H9 (cell line): ENCODE results near the gene DELE1. TPM values are rescaled to one million over a fixed set of nuclear protein-coding genes. Genes with fewer than 3 reads are reported as not detected.
A peak's percentile ranks its signal among the peaks of the same experiment; 100 is the strongest.

Experiments
- DNase-seq: peaks from one replicate; pipeline ENCODE4 v3.0.0-alpha.2; 2017
- H2AFZ ChIP-seq: one replicate; pipeline ENCODE4 v1.6.1; 2013; ENCODE audit warnings: mild to moderate bottlenecking, low read length, control low read depth, moderate library complexity
- H2AK5ac ChIP-seq: 2 replicates; pipeline ENCODE4 v1.6.1; 2013; ENCODE audit warnings: low read length, control low read depth, mixed read lengths; ENCODE audit not compliant: insufficient read length
- H2BK120ac ChIP-seq: one replicate; pipeline ENCODE4 v1.6.1; 2013; ENCODE audit warnings: low read depth, mild to moderate bottlenecking, low read length, control low read depth, inconsistent platforms; ENCODE audit not compliant: poor library complexity, severe bottlenecking
- H2BK12ac ChIP-seq: 2 replicates; pipeline ENCODE4 v1.6.1; 2013; ENCODE audit warnings: low read length, control low read depth, mixed read lengths, low read depth; ENCODE audit not compliant: insufficient read length
- H2BK15ac ChIP-seq: 2 replicates; pipeline ENCODE4 v1.6.1; 2013; ENCODE audit warnings: low read depth, low read length, control low read depth
- H2BK20ac ChIP-seq: one replicate; pipeline ENCODE4 v1.6.1; 2013; ENCODE audit warnings: low read depth, mild to moderate bottlenecking, low read length, control low read depth, inconsistent platforms; ENCODE audit not compliant: poor library complexity, severe bottlenecking
- H2BK5ac ChIP-seq: 2 replicates; pipeline ENCODE4 v1.6.1; 2013; ENCODE audit warnings: low read length, control low read depth, mixed read lengths; ENCODE audit not compliant: insufficient read length
- H3K14ac ChIP-seq: 2 replicates; pipeline ENCODE4 v1.6.1; 2013; ENCODE audit warnings: low read length, control low read depth; ENCODE audit not compliant: insufficient read depth
- H3K18ac ChIP-seq: 2 replicates; pipeline ENCODE4 v1.6.1; 2013; ENCODE audit warnings: low read depth, mild to moderate bottlenecking, mixed read lengths, low read length, control low read depth; ENCODE audit not compliant: insufficient read length
- H3K23ac ChIP-seq: 2 replicates; pipeline ENCODE4 v1.6.1; 2013; ENCODE audit warnings: low read length, control low read depth, mixed read lengths, low read depth; ENCODE audit not compliant: insufficient read length
- H3K23me2 ChIP-seq: 2 replicates; pipeline ENCODE4 v1.6.1; 2013; ENCODE audit warnings: low read depth, mild to moderate bottlenecking, mixed read lengths, low read length, control low read depth; ENCODE audit not compliant: insufficient read length, poor library complexity, severe bottlenecking
- H3K27ac ChIP-seq: 2 replicates; pipeline ENCODE4 v1.5.1; 2013; ENCODE audit warnings: low read length, control low read depth, mixed read lengths, low read depth; ENCODE audit not compliant: insufficient read length
- H3K27me3 ChIP-seq: 2 replicates; pipeline ENCODE4 v1.6.1; 2013; ENCODE audit warnings: low read length, control low read depth, inconsistent platforms; ENCODE audit not compliant: insufficient read depth
- H3K4ac ChIP-seq: 2 replicates; pipeline ENCODE4 v1.6.1; 2013; ENCODE audit warnings: low read depth, mild to moderate bottlenecking, control low read depth, inconsistent platforms, low read length, moderate library complexity
- H3K4me1 ChIP-seq: 2 replicates; pipeline ENCODE4 v1.6.1; 2013; ENCODE audit warnings: low read length, control low read depth, inconsistent platforms; ENCODE audit not compliant: insufficient read depth
- H3K4me2 ChIP-seq: 2 replicates; pipeline ENCODE4 v1.6.1; 2013; ENCODE audit warnings: low read length, control low read depth, mixed read lengths; ENCODE audit not compliant: insufficient read length, insufficient read depth
- H3K56ac ChIP-seq: 2 replicates; pipeline ENCODE4 v1.6.1; 2013; ENCODE audit warnings: low read depth, mild to moderate bottlenecking, mixed read lengths, low read length, control low read depth; ENCODE audit not compliant: insufficient read length
- H3K79me1 ChIP-seq: 2 replicates; pipeline ENCODE4 v1.6.1; 2013; ENCODE audit warnings: low read depth, mild to moderate bottlenecking, moderate library complexity, low read length, control low read depth, inconsistent platforms; ENCODE audit not compliant: insufficient read depth, poor library complexity, severe bottlenecking
- H3K79me2 ChIP-seq: 2 replicates; pipeline ENCODE4 v1.6.1; 2013; ENCODE audit warnings: low read length, control low read depth, inconsistent platforms; ENCODE audit not compliant: insufficient read depth
- H3K9ac ChIP-seq: 2 replicates; pipeline ENCODE4 v1.6.1; 2013; ENCODE audit warnings: low read length, control low read depth, mixed read lengths; ENCODE audit not compliant: insufficient read length; ENCODE audit errors: extremely low read depth
- H3K9me3 ChIP-seq: one replicate; pipeline ENCODE4 v1.6.1; 2013; ENCODE audit warnings: low read depth, low read length, inconsistent platforms; ENCODE audit not compliant: control insufficient read depth
- H3T11ph ChIP-seq: one replicate; pipeline ENCODE4 v1.6.1; 2013; ENCODE audit warnings: mild to moderate bottlenecking, low read length, control low read depth, inconsistent platforms
- H4K20me1 ChIP-seq: one replicate; pipeline ENCODE4 v1.6.1; 2013; ENCODE audit not compliant: control insufficient read depth, insufficient read length, insufficient read depth
- H4K5ac ChIP-seq: 2 replicates; pipeline ENCODE4 v1.6.1; 2013; ENCODE audit warnings: low read depth, mild to moderate bottlenecking, mixed read lengths, low read length, control low read depth; ENCODE audit not compliant: insufficient read length
- H4K8ac ChIP-seq: replicated peaks from 2 replicates; pipeline ENCODE4 v1.6.1; 2013; ENCODE audit warnings: low read length, control low read depth, mixed read lengths, low read depth; ENCODE audit not compliant: insufficient read length
- H4K91ac ChIP-seq: 2 replicates; pipeline ENCODE4 v1.6.1; 2013; ENCODE audit warnings: low read depth, mild to moderate bottlenecking, moderate library complexity, mixed read lengths, low read length, control low read depth; ENCODE audit not compliant: insufficient read length
- H3K27ac Mint-ChIP-seq, 3 experiments: 2 replicates in 2 of 3; 3 replicates in 1 of 3; pipeline ENCODE4 v1.8.0; 2020 to 2021; ENCODE audit warnings: mixed read lengths in 3 of 3, mild to moderate bottlenecking in 1 of 3, moderate library complexity in 1 of 3
- H3K27me3 Mint-ChIP-seq: 2 replicates; pipeline ENCODE4 v1.8.0; 2021; ENCODE audit warnings: low read depth, mild to moderate bottlenecking, moderate library complexity, mixed read lengths
- H3K36me3 Mint-ChIP-seq, 3 experiments: 2 replicates in 2 of 3; 3 replicates in 1 of 3; pipeline ENCODE4 v1.8.0; 2020 to 2021; ENCODE audit warnings: low read depth in 3 of 3, mixed read lengths in 3 of 3; ENCODE audit not compliant: insufficient read depth in 1 of 3
- H3K4me1 Mint-ChIP-seq, 2 experiments: 2 replicates each; pipeline ENCODE4 v1.8.0; 2020; ENCODE audit warnings: mixed read lengths in 2 of 2
- H3K4me3 Mint-ChIP-seq, 2 experiments: 2 replicates in 1 of 2; 3 replicates in 1 of 2; pipeline ENCODE4 v1.8.0; 2020 to 2021; ENCODE audit warnings: mild to moderate bottlenecking in 2 of 2, mixed read lengths in 2 of 2, moderate library complexity in 1 of 2
- H3K9me3 Mint-ChIP-seq, 2 experiments: 2 replicates in 1 of 2; 3 replicates in 1 of 2; pipeline ENCODE4 v1.8.0; 2020; ENCODE audit warnings: mild to moderate bottlenecking in 2 of 2, mixed read lengths in 2 of 2, moderate library complexity in 1 of 2
- CTCF ChIP-seq: fragments of 200-600 bp; sonication (generic); conservative IDR thresholded peaks from 3 replicates; pipeline ENCODE4 v1.8.0; 2021; ENCODE audit warnings: antibody characterized with exemption, mild to moderate bottlenecking
- WGBS: extraction: QIAGEN DNeasy Blood & Tissue Kit; methylation state at CpG from one replicate; pipeline ENCODE4 v1.1.7; 2013; ENCODE audit warnings: missing lambda C conversion rate, low lambda C conversion rate, mixed read lengths; ENCODE audit not compliant: insufficient read length; ENCODE audit errors: extremely low coverage; 5-methylcytosine and 5-hydroxymethylcytosine counted together
- total RNA-seq: library from RNA; stranded (reverse); gene quantifications from 2 replicates; pipeline ENCODE4 v1.2.1, GENCODE V29; 2021

Gene DELE1
- total RNA-seq, 1 experiment from 2014 or later: 75.3 TPM

GRCh38 chr5:141914199-141914743 is 9.4 kb upstream of the DELE1 start:
- H3K79me2 ChIP-seq: no peaks in the 10 kb centered on the region
- H3K27me3 ChIP-seq: no peaks in the 10 kb centered on the region; the same call in 1 of the 2 replicates
- H3K9me3 ChIP-seq: no peaks in the 10 kb centered on the region
- peak; percentile 31; the same call in 1 of the 3 replicates for TF ChIP-seq CTCF
- peak overlapping the region; percentile 18 for H3K4me2 ChIP-seq
- no peak overlapping the region for H3K23ac ChIP-seq
- Mint-ChIP-seq H3K36me3 (no peaks in the 10 kb centered on the region), H3K4me3 (peak overlapping the region; percentile 56 to 67), H3K9me3 (no peaks in the 10 kb centered on the region; a peak in 1 of 5 replicates), H3K27me3 (peaks cover 51% of the 10 kb centered on the region), H3K27ac (no peak overlapping the region), H3K4me1 (peaks cover 20 to 24% of the 10 kb centered on the region in 2 experiments)
- no peak overlapping the region for H2BK12ac ChIP-seq
- no peak overlapping the region for H3K56ac ChIP-seq
- no peak overlapping the region for H3K18ac ChIP-seq
- no peak overlapping the region for H2BK120ac ChIP-seq
- no peaks in the 10 kb centered on the region for H4K20me1 ChIP-seq
- no peak overlapping the region for H3T11ph ChIP-seq
- H2BK15ac ChIP-seq: no peak overlapping the region
- no peak overlapping the region for H4K8ac ChIP-seq
- WGBS: no CpG with 5 or more reads among the region's 40 CpGs
- H2AK5ac ChIP-seq: no peak overlapping the region
- peaks cover 2% of the 10 kb centered on the region; the same call in 1 of the 2 replicates for H3K4me1 ChIP-seq
- H3K14ac ChIP-seq: no peak overlapping the region
- peak; percentile 81 for DNase-seq
- H3K79me1 ChIP-seq: no peaks in the 10 kb centered on the region
- no peak overlapping the region for H3K4ac ChIP-seq
- H3K9ac ChIP-seq: no peak overlapping the region
- no peak overlapping the region for H4K5ac ChIP-seq
- H3K27ac ChIP-seq: no peak overlapping the region
- no peak overlapping the region for H2BK5ac ChIP-seq
- no peak overlapping the region for H2AFZ ChIP-seq
- peaks cover 4% of the 10 kb centered on the region for H3K23me2 ChIP-seq
- H4K91ac ChIP-seq: no peak overlapping the region
- H2BK20ac ChIP-seq: no peak overlapping the region
